ENCODE results near the gene TBC1D5.

TBC1D5 gene

DNA sequence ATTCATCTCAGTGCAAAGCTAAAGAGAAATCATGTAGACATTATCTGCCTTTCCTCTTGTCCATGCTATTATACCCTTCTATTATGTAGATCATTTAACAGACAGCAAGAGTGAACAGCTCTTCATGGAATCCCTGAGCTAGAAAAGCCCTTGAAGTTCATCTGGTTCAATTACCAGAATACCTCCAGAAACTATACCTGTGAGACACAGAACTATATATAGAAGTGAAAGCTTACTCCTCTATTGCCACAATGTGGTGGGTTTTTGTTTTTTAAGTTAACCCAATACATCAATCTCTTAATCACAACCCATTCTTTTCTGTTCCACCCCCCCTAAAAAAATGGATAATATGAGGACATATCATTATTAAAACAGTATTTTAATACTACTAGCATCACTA lies 510.0 kb downstream of the TBC1D5 start:
- H3K27ac ChIP-seq (ENCODE audit: insufficient read depth, low read depth, low read length, poor library complexity, severe bottlenecking) = no peak overlapping the region
- H3K9me3 ChIP-seq (ENCODE audit: control insufficient read depth, low read length) = no peaks in the 10 kb centered on the region
- no peak overlapping the region for H3K4me3 ChIP-seq (ENCODE audit: insufficient read depth, low read depth, low read length)

DNA sequence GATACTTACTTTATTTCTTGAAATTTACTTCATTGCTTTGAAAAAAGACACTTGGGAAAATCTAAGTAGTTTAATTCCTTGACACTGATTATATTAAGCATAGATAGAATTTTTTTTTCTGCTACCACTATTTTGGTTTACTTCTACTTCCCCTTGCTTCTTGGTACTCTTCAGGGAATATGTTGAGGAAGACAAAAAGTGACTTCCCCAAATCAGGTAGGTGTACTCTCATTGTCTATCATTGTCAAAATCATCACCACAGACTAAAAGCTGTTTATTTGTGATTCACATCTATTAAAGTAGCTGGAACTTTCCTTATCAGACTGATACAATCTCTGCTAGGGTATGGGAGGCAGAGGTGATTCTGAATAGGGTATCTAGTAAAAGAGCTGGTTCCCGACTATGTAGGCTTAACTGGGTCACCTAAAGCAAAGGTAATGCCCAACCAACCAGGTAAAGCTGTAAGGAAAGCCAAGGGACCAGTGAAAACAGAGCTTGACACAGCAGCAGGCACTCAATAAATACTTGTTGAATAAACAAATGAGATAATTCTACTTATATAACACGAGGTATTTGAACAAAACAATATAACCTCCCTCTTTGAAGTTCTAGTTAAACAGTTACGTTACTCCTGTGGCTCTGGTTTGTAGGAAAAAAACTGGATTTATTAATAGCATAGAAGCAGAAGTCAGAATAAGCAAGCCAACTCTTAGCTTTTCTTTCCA lies 510.7 kb downstream of the TBC1D5 start:
- Histone ChIP-seq H3K27me3 (ENCODE audit: control insufficient read depth, insufficient read depth, low read length, poor library complexity, severe bottlenecking) (no peaks in the 10 kb centered on the region), H3K36me3 (ENCODE audit: control insufficient read depth, insufficient read depth, low read length) (no peaks in the 10 kb centered on the region), H3K4me3 (ENCODE audit: insufficient read depth, low read depth, low read length) (no peak overlapping the region), H3K4me1 (ENCODE audit: control insufficient read depth, insufficient read depth, low read length) (no peaks in the 10 kb centered on the region), H3K27ac (ENCODE audit: insufficient read depth, low read depth, low read length, poor library complexity, severe bottlenecking) (no peak overlapping the region), H3K9me3 (ENCODE audit: control insufficient read depth, low read length) (no peaks in the 10 kb centered on the region)
- WGBS, 2 experiments = 88% methylated on average over 1 to 3 of the region's 3 CpGs

More for the DNA sequence above, 510.0 kb downstream of the TBC1D5 start:
- Histone ChIP-seq H3K27me3 (ENCODE audit: control insufficient read depth, insufficient read depth, low read length, poor library complexity, severe bottlenecking) (no peaks in the 10 kb centered on the region), H3K36me3 (ENCODE audit: control insufficient read depth, insufficient read depth, low read length) (no peaks in the 10 kb centered on the region), H3K4me1 (ENCODE audit: control insufficient read depth, insufficient read depth, low read length) (no peaks in the 10 kb centered on the region)

DNA sequence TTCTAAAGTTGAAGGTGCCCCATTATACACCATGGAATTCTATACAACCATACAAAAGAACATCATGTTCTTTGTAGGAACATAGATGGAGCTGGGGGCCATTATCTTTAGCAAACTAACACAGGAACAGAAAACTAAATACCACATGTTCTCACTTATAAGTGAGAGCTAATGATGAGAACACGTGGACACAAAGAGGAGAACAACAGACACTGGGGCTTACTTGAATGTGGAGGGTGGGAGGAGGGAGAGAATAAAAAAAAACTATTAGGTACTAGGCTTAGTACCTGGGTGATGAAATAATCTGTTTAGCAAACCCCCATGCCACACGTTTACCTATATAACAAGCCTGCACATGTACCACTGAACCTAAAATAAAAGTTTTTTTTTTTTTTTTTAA lies 515.0 kb downstream of the TBC1D5 start:
- Histone ChIP-seq H3K4me3 (ENCODE audit: insufficient read depth, low read depth, low read length) (no peak overlapping the region), H3K27ac (ENCODE audit: insufficient read depth, low read depth, low read length, poor library complexity, severe bottlenecking) (no peak overlapping the region), H3K36me3 (ENCODE audit: control insufficient read depth, insufficient read depth, low read length) (no peaks in the 10 kb centered on the region), H3K27me3 (ENCODE audit: control insufficient read depth, insufficient read depth, low read length, poor library complexity, severe bottlenecking) (no peaks in the 10 kb centered on the region), H3K9me3 (ENCODE audit: control insufficient read depth, low read length) (no peaks in the 10 kb centered on the region), H3K4me1 (ENCODE audit: control insufficient read depth, insufficient read depth, low read length) (no peaks in the 10 kb centered on the region)
- 93 to 100% methylated on average over 1 of the region's 2 CpGs for WGBS, 2 experiments

DNA sequence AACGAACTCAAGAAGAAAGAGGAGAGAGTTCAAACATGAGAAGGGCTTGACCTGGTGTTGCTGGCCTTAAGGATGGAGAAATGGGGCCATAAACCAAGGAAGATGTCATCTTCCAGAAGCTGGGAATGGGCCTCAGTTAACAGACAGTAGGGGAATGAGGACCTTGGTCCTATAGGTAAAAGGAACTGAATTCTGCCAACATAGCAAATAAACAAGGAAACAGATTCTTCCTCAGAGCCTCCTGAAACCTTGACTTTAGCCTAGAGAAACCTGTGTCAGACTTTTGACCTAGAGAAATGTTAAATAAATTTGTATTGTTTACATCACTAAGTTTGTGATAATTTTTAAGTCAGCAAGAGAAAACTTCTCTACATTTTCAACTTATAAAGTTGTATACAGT lies 520.9 kb downstream of the TBC1D5 start:
- no peak overlapping the region for H3K4me3 ChIP-seq (ENCODE audit: insufficient read depth, low read depth, low read length)
- 93 to 98% methylated on average over 1 of the region's 1 CpG for WGBS, 2 experiments
- no peak overlapping the region for H3K27ac ChIP-seq (ENCODE audit: insufficient read depth, low read depth, low read length, poor library complexity, severe bottlenecking)
- no peaks in the 10 kb centered on the region for H3K36me3 ChIP-seq (ENCODE audit: control insufficient read depth, insufficient read depth, low read length)
- no peaks in the 10 kb centered on the region for H3K9me3 ChIP-seq (ENCODE audit: control insufficient read depth, low read length)
- H3K4me1 ChIP-seq (ENCODE audit: control insufficient read depth, insufficient read depth, low read length) = no peaks in the 10 kb centered on the region
- H3K27me3 ChIP-seq (ENCODE audit: control insufficient read depth, insufficient read depth, low read length, poor library complexity, severe bottlenecking) = no peaks in the 10 kb centered on the region

DNA sequence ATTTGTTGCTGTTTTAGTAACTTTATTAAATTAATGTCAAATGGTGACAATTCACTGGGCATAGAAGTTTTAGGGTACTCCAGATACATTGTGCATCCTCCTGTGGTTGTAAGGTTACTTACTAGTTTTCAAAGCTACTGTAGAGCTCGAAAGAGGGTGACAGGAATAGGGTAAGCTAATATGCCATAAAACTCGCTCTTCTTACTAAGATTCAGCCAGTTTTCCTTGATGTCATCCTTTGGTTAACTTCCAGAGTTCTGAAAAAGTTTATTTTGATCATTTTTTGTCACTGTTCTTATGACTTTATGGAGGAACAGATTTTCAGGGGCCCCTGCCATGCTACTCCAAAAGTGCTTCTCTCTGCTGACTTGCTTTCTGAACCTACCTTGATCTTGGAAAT lies 522.8 kb downstream of the TBC1D5 start:
- no peak overlapping the region for H3K27ac ChIP-seq (ENCODE audit: insufficient read depth, low read depth, low read length, poor library complexity, severe bottlenecking)
- no peaks in the 10 kb centered on the region for H3K27me3 ChIP-seq (ENCODE audit: control insufficient read depth, insufficient read depth, low read length, poor library complexity, severe bottlenecking)
- 100% methylated on average over 2 of the region's 2 CpGs for WGBS, 2 experiments
- H3K9me3 ChIP-seq (ENCODE audit: control insufficient read depth, low read length) = no peaks in the 10 kb centered on the region
- H3K36me3 ChIP-seq (ENCODE audit: control insufficient read depth, insufficient read depth, low read length) = no peaks in the 10 kb centered on the region
- H3K4me1 ChIP-seq (ENCODE audit: control insufficient read depth, insufficient read depth, low read length) = no peaks in the 10 kb centered on the region
- H3K4me3 ChIP-seq (ENCODE audit: insufficient read depth, low read depth, low read length) = no peak overlapping the region

DNA sequence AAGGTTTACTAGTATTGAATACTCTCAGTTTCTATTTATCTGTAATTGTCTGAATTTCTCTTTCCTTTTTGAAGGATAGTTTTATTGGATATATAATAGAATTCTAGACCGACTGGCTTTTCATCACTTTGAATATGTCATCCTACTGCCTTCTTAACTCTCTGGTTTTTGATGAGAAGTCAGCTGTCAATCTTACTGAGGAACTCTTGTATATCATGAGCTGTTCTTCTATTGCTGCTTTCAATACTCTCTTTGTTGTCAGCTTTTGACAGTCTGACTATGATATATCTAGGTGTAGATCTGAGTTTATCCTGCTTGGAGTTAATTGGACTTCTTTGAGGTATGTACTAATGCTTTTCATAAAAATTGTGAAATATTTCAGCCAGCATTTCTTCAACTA lies 523.8 kb downstream of the TBC1D5 start:
- Histone ChIP-seq H3K36me3 (ENCODE audit: control insufficient read depth, insufficient read depth, low read length) (no peaks in the 10 kb centered on the region), H3K4me3 (ENCODE audit: insufficient read depth, low read depth, low read length) (no peak overlapping the region), H3K27me3 (ENCODE audit: control insufficient read depth, insufficient read depth, low read length, poor library complexity, severe bottlenecking) (no peaks in the 10 kb centered on the region), H3K4me1 (ENCODE audit: control insufficient read depth, insufficient read depth, low read length) (no peaks in the 10 kb centered on the region), H3K9me3 (ENCODE audit: control insufficient read depth, low read length) (no peaks in the 10 kb centered on the region), H3K27ac (ENCODE audit: insufficient read depth, low read depth, low read length, poor library complexity, severe bottlenecking) (no peak overlapping the region)
- WGBS, 2 experiments = 88% methylated on average over 1 of the region's 1 CpG; no CpG with 5 or more reads in 1 of the 2 experiments

DNA sequence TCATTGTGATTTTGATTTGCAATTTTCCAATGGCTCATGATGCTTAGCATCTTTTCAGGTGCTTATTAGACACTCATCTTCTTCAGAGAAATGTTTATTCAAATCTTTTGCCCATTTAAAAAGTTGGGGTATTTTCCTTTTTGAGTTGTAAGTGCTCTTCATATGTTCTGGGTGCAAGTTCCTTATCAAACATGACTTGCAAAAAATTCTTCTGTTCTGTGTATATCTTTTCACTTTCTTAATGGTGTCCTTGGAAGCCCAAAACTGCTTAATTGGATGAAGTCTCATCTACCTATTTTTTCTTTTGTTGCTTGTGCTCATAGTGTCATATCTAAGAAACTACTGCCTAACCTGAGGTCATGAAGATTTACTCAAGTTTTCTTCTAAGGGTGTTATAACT lies 524.8 kb downstream of the TBC1D5 start:
- no peak overlapping the region for H3K4me3 ChIP-seq (ENCODE audit: insufficient read depth, low read depth, low read length)
- H3K27me3 ChIP-seq (ENCODE audit: control insufficient read depth, insufficient read depth, low read length, poor library complexity, severe bottlenecking) = no peaks in the 10 kb centered on the region
- no peaks in the 10 kb centered on the region for H3K9me3 ChIP-seq (ENCODE audit: control insufficient read depth, low read length)
- H3K36me3 ChIP-seq (ENCODE audit: control insufficient read depth, insufficient read depth, low read length) = no peaks in the 10 kb centered on the region
- H3K27ac ChIP-seq (ENCODE audit: insufficient read depth, low read depth, low read length, poor library complexity, severe bottlenecking) = no peak overlapping the region
- H3K4me1 ChIP-seq (ENCODE audit: control insufficient read depth, insufficient read depth, low read length) = no peaks in the 10 kb centered on the region

DNA sequence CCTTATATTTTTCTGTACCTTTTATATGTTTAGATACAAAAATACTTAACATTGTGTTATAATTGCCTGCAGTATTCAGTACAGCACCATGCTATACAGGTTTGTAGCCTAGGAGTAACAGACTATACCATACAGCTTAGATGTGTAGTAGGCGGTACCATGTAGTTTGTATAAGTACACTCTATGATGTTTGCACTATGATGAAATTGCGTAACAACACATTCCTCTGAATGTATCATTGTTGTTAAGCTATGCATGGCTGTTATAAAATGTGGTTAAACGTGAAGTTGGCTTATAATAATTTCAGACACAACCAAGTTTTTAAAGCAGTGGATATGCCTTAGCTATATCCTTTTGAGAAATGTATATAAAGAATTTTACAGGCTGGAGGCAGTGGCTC lies 529.3 kb downstream of the TBC1D5 start:
- WGBS, 2 experiments = 96% methylated on average over 3 of the region's 3 CpGs
- no peaks in the 10 kb centered on the region for H3K36me3 ChIP-seq (ENCODE audit: control insufficient read depth, insufficient read depth, low read length)
- no peak overlapping the region for H3K4me3 ChIP-seq (ENCODE audit: insufficient read depth, low read depth, low read length)

DNA sequence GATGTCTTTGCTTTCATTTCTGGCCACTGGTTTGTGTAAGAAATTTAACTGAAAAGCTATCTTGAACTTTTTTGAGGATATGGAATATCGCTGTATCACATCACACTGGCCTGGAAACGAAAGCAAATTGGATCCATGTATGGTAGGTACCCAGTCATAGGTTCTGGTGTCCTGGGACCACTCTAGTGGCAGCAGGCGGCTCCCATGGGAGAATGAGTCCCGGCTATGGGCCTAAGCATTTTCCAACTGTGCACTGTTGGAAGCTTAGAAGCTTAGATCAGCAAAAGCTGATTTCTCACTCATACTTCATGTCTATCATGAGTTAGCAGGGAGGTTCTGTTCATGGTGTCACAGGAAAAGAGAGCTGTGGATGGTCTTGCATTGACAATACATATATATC lies 534.5 kb downstream of the TBC1D5 start:
- H3K4me1 ChIP-seq (ENCODE audit: control insufficient read depth, insufficient read depth, low read length) = no peaks in the 10 kb centered on the region
- H3K36me3 ChIP-seq (ENCODE audit: control insufficient read depth, insufficient read depth, low read length) = peaks cover under 1% of the 10 kb centered on the region
- H3K27me3 ChIP-seq (ENCODE audit: control insufficient read depth, insufficient read depth, low read length, poor library complexity, severe bottlenecking) = no peaks in the 10 kb centered on the region
- H3K4me3 ChIP-seq (ENCODE audit: insufficient read depth, low read depth, low read length) = no peak overlapping the region
- no peaks in the 10 kb centered on the region for H3K9me3 ChIP-seq (ENCODE audit: control insufficient read depth, low read length)
- H3K27ac ChIP-seq (ENCODE audit: insufficient read depth, low read depth, low read length, poor library complexity, severe bottlenecking) = no peak overlapping the region
- 86 to 96% methylated on average over 4 of the region's 4 CpGs for WGBS, 2 experiments

More for the DNA sequence above, 529.3 kb downstream of the TBC1D5 start:
- no peaks in the 10 kb centered on the region for H3K27me3 ChIP-seq (ENCODE audit: control insufficient read depth, insufficient read depth, low read length, poor library complexity, severe bottlenecking)
- no peaks in the 10 kb centered on the region for H3K9me3 ChIP-seq (ENCODE audit: control insufficient read depth, low read length)
- H3K4me1 ChIP-seq (ENCODE audit: control insufficient read depth, insufficient read depth, low read length) = no peaks in the 10 kb centered on the region
- no peak overlapping the region for H3K27ac ChIP-seq (ENCODE audit: insufficient read depth, low read depth, low read length, poor library complexity, severe bottlenecking)

DNA sequence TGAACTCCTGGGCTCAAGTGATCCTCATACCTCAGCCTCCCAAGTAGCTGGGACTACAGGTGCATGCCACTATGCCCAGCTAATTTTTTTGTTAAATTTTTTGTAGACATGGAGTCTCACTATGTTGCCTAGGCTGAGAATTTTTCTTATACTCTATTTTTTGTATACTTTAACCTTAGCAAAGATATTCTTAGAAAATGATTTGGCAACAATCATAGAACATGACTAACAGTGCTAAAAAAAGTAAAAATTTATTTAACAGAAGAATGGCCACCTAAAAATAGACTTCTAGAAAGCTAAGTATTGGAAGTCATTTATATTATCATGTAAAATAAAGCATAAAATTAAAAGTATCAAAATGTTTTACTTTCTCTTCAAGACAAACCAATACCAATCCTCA lies 535.4 kb downstream of the TBC1D5 start:
- no peak overlapping the region for H3K27ac ChIP-seq (ENCODE audit: insufficient read depth, low read depth, low read length, poor library complexity, severe bottlenecking)
- no peaks in the 10 kb centered on the region for H3K4me1 ChIP-seq (ENCODE audit: control insufficient read depth, insufficient read depth, low read length)
- no peaks in the 10 kb centered on the region for H3K9me3 ChIP-seq (ENCODE audit: control insufficient read depth, low read length)
- no peaks in the 10 kb centered on the region for H3K27me3 ChIP-seq (ENCODE audit: control insufficient read depth, insufficient read depth, low read length, poor library complexity, severe bottlenecking)
- no peak overlapping the region for H3K4me3 ChIP-seq (ENCODE audit: insufficient read depth, low read depth, low read length)
- peaks cover 5% of the 10 kb centered on the region for H3K36me3 ChIP-seq (ENCODE audit: control insufficient read depth, insufficient read depth, low read length)

Data from ectodermal cell (in vitro differentiated cells).